GDM1 (cell line): ENCODE results near the gene ANKRD24.
A peak's percentile ranks its signal among the peaks of the same experiment; 100 is the strongest.
"Not testable (repeated sequence)": the region's sequence is repeated elsewhere in the genome, so short reads cannot be mapped to it uniquely, and the experiment has no call there.

Experiments
- DNase-seq: peaks from one replicate; lab custom pipeline; 2025; lab: John Stamatoyannopoulos, UW

ANKRD24 gene

DNA sequence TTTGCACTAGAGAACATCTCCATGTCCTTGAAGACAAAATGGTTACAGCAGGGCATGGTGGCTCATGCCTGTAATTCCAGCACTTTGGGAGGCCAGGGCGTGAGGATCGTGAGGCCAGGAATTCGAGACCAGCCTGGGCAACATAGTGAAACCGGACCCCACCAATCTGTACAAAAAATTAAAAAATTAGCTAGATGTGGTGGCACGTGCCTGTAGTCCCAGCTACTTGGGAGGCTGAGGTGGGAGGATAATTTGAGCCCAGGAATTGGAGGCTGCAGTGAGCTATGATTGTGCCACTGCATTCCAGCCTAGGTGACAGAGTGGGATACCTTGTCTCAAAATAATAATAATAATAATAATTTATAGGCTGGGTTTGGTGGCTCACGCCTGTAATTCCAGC, 47.7 kb downstream of the ANKRD24 start:
- not testable (repeated sequence) for DNase-seq

DNA sequence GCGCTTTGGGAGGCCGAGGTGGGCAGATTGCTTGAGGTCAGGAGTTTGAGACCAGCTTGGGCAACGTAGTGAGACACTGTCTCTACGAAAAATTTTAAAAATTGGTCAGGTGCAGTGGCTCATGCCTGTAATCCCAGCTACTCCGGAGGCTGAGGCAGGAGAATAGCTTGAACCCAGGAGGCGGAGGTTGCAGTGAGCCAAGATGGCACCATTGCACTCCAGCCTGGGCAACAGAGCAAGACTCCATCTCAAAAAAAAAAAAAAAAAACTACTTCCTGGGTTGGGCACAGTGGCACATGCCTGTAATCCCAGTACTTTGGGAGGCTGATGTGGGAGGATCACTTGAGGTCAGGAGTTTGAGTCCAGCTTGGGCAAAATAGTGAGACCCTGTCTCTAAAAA, 49.0 kb downstream of the ANKRD24 start:
- DNase-seq, result not testable (repeated sequence)

DNA sequence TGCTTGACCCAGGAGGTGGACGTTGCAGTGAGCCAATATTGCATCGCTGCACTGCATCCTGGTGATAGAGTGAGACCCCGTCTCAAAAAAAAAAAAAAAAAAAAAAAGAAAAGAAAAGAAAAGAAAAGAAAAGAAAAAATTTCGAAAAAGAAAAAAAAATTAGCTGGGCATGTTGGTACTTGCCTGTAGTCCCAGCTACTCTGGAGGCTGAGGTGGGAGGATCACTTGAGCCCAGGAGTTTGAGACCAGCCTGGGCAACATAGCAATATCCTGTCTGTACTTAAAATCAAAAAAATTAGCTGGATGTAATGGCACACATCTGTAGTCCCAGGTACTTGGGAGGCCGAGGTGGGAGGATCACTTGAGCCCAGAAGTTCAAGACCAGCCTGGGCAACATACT, 49.6 kb downstream of the ANKRD24 start:
- not testable (repeated sequence) for DNase-seq

DNA sequence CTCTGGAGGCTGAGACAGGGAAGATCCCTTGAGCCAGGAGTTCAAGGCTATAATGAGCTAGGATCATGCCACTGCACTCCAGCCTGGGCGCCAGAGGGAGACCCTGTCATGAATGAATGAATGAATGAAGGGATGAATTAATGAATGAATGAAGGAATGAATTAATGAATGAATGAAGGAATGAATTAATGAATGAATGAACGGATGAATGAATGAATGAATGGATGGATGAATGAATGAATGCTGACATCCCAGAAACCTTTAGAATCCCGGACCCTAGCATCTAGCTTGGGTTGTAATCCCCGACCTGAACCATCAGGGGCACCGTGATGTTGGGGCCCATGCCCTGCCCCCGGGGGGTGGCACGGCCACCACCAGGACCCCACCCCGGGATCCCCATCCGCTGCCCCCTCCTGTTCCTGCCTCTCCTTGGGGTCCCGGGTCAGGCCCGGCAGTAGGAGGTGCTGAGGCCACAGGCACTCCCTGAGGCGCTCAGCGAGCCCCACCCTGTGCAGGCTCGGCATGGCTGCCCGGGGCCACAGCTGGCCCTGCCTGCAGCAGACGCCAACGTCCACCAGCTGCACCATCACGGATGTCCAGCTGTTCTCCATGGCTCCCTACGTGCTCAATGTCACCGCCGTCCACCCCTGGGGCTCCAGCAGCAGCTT, 50.3 kb downstream of the ANKRD24 start:
- no peak for DNase-seq

DNA sequence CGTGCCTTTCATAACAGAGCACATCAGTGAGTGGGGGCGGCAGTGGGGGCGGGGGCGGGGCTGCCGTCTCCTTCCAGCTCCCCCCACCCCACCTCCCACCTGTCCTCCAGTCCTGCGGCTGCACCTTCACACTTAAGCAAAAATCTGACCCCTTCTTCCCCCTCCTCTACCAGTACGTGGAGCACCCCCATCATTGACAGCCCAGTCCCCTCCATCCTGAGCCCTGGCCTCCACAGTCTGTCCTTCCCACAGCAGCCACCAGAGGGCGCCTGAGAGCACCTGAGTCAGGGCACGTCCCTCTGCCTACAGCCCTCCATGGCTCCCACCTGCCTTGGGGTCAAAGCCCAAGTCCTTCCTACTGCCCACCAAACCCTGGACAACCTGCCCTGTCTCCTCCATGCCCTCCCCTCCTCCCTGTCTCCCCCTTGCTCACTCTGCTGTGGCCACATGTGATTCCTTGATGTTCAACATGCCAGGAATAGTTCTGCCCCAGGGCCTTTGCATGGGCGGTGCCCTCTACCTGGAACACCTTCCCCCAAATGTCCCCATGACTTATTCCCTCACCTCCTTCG, 50.9 kb downstream of the ANKRD24 start:
- DNase-seq, result peak; percentile 10

DNA sequence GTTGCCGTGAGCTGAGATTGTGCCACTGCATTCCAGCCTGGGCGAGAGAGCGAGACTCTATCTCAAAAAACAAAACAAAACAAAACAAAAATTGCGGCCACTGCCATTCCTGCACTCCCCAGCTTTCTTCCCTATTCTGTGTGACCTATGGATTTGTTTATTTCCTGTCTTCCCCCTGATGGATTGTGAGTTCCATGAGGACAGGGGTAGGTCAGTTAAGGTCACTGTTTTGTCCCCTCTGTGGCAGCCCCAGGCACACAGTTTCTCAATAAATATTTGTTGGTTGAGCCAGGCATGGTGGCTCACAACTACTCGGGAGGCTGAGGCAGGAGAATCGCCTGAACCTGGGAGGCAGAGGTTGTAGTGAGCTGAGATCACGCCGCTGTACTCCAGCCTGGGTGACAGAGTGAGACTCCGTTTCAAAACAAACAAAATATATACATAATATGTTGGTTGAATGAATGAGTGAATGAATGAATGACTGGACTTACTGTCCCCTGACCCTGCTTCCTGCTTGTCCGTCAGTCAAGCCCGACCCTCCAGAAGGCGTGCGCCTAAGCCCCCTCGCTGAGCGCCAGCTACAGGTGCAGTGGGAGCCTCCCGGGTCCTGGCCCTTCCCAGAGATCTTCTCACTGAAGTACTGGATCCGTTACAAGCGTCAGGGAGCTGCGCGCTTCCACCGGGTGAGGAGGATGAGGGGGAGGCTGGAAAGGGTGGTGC, 51.8 kb downstream of the ANKRD24 start:
- DNase-seq, result no peak

DNA sequence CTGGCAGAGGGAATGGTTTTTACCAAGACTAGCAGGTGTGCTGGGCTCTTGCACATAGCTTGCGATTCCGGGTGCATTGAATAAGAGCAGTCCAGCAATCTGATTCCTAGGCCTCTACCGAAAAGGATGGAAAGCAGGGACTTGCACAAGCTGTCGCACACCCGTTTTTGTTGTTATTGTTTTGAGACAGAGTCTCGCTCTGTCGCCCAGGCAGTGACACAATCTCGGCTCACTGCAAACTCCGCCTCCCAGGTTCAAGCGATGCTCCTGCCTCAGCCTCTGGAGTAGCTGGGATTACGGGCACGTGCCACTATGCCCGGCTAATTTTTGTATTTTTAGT, 52.3 kb downstream of the ANKRD24 start:
- no peak for DNase-seq

DNA sequence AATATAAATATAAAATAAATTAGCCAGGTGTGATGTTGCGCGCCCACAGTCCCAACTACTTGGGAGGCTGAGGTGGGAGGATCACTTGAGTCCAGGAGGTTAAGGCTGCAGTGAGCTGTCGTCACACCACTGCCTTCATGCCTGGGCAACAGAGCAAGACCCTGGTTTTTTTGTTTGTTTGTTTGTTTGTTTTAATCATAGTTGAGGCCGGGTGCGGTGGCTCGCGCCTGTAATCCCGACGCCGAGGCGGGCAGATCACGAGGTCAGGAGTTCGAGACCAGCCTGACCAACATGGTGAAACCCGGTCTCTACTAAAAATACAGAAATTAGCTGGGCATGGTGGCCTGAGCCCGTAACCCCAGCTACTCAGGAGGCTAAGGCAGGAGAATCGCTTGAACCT, 55.0 kb downstream of the ANKRD24 start:
- DNase-seq, result not testable (repeated sequence)

DNA sequence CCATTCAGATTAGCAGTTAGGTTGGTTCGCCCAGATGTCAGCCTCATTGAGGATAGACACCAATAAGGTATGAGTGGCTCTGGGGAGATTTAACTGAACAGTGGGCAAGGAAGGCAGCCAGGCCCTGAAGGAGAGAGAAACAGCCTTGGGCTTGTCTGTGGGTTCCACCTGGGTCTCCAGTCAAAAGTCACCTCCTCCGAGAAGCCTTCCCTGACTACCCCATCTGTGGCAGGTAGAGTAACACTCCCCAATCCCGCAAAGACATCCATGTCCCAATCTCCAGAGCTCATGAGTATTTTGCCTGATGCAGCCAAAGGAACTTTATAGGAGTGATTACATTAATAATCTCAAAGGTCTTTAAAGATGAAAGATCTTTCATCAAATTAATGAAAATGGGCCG, 56.3 kb downstream of the ANKRD24 start:
- no peak for DNase-seq

DNA sequence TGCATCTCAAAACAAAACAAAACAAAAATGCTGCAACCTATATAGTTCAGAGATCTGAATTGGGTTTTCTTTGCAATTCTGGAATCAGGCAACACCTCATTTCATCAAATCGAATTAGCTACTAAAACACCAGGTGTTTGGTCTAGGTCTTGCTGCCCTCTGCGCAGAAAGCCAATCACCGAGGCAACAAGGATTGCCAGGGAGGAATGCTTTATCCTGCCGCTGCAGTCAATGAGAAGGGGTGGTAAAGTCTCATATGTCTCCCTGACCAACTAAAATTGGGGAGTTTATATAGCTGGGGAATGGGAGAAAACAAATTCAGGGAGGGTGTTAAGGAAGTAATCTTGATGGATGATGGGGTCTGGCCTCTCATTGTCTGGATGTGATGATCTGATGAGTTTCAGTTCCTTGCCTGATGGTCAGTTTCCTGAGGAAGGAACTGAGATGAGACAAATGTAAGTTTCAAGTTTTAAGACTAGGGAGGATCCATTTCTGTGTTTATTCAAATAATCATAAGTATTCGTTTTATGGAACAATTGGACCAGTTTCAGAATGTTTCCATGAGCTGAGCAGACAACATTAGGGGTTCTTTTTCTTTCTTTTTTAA, 59.4 kb downstream of the ANKRD24 start:
- DNase-seq, result no peak

DNA sequence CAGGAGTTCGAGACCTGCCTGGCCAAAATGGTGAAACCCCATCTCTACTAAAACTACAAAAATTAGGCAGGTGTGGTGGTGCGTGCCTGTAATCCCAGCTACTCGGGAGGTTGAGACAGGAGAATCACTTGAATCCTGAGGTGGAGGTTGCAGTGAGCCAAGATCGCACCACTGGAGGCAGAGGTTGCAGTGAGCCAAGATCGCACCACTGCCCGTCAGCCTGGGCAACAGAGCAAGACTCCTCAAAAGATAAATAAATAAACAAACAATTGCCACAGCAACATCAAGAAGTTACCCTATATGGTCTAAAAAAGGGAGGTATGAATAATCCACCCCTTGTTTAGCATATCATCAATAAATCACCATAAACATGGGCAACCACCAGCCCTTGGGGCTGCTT, 63.4 kb downstream of the ANKRD24 start:
- not testable (repeated sequence) for DNase-seq

DNA sequence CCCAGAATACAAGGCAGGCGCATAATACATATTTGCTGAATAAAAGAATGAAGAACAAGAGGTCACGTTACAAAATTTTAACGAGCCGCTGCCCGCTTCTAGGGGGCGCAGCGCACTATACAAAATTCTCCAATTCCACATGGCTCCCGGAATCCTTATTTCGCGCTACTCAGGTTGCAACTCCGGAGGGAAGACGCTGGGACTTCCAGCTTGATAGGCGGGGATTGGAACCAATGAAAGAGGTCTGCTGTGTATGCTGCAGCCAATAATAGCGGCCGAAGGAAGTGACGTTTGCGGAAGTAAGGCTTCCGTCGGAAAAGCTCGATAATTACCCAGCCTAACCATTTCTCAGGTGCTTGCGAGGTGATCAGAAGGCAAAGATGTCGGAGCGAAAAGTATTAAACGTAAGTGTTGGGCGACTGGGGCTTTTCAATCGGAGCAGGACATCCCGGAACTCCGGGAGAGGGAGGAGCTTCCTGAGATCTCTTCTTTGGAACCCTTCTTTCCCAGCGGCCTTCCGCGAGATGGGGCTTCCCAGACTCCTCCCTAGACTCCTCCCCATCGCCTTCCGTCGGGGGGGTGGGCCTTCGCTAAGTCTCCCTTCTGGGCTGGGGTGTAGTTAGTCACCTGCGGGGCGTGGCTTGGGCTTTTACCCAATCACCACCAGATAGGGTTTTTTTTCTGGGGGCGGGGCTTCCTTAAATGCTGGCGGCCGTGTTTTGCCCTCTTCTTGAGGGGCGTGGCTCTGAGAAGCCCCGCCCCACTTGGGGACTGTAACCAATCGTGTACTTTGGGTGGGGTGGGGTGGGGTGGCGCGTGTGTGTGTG, 64.5 kb downstream of the ANKRD24 start, which contains the start of gene YJU2:
YJU2 (plus strand) TSS at position 314 of the 827 bp plus-strand sequence; CDS start at position 381, 67 bp downstream.
- DNase-seq, result peak; percentile 98

DNA sequence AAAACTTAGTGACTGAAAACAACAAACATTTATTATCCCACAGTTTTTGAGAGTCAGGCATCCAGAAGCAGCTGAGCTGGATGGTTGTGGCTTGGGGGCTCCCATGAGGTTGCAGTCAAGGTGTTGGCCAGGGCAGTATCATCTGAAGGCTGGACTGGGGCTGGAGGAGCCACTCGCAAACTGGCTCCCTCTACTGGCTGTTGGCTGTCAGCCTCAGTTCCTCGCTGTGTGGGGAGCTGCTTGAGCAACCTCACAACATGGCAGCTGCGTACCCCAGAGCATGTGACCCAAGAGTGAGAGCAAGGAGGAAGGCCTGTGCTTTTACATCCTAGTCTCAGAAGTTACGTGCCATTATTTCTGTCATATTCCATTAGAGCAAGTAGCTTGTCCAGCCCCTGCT, 74.1 kb downstream of the ANKRD24 start:
- no peak for DNase-seq

DNA sequence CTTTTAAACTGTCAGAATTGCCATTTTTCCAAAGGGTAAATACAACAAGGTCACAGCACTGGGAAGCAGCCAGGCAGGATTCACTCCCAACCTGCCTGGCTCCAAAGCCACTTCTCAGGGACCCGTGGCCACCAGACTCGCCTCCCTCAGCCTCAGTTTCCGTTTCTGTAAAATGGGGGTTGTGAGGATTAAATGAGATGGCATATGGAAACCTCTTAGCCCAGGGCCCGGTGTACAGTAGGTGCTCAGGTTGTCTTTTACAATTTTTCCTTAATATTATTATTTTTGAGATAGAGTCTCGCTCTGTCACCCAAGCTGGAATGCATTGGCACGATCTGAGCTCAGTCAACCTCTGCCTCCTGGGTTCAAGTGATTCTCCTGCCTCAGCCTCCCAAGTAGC, 74.5 kb downstream of the ANKRD24 start:
- no peak for DNase-seq

DNA sequence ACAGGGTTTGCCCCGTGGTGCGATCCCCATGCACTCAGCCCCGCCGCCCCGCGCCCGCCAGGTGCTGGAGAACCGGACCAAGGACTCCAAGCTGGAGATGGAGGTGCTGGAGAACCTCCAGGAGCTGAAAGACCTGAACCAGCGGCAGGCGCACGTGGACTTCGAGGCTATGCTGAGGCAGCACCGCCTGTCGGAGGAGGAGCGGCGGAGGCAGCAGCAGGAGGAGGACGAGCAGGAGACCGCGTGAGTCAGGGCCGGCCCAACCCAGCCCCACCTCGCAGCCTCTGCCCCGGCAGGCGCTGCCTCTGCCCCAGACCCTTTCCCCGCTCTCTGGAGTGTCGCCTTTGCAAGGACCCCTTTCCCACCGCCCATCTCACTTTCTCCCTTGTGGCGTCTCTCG, 75.7 kb downstream of the ANKRD24 start:
- DNase-seq, result no peak

DNA sequence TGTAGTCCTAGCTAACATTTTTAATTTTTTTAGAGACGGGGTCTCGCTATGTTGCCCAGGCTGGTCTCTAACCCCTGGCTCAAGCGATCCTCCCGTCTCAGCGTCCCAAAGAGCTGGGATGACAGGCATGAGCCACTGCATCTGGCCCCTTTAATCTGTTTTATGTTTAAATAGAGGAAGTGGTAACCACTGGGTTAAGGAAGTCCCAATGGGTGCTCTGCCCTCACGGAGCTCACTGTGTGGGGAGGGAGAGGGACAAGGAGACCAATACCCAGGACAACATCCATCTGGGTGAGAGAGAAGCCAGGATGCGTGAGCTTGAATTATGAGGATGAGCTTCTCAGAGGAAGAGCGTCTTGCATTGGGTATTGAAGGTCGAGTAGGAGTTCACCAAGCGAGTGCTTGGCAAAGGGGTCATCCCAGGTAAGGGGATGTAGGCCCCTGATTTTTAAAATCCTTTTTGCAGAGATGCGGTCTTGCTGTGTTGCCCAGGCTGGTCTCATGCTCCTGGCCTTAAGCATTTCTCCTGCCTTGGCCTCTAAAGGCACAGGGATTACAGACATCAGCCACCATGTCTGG, 78.2 kb downstream of the ANKRD24 start:
- no peak for DNase-seq

DNA sequence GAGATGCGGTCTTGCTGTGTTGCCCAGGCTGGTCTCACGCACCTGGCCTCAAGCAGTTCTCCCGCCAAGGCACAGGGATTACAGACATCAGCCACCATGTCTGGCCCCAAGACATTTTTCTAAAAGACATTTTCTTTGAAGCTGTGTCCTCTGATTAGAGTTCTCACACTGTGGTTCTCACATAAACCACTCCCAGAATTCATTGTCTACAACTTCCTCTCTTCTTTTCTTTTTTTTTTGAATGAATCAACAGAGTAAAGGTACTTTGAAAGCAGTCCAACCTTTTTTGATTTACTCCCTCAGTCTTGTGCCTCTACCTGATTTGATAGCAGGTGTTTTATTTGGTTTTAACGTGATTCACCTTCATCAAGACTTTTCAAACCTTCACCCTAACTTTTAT, 82.3 kb downstream of the ANKRD24 start:
- no peak for DNase-seq

DNA sequence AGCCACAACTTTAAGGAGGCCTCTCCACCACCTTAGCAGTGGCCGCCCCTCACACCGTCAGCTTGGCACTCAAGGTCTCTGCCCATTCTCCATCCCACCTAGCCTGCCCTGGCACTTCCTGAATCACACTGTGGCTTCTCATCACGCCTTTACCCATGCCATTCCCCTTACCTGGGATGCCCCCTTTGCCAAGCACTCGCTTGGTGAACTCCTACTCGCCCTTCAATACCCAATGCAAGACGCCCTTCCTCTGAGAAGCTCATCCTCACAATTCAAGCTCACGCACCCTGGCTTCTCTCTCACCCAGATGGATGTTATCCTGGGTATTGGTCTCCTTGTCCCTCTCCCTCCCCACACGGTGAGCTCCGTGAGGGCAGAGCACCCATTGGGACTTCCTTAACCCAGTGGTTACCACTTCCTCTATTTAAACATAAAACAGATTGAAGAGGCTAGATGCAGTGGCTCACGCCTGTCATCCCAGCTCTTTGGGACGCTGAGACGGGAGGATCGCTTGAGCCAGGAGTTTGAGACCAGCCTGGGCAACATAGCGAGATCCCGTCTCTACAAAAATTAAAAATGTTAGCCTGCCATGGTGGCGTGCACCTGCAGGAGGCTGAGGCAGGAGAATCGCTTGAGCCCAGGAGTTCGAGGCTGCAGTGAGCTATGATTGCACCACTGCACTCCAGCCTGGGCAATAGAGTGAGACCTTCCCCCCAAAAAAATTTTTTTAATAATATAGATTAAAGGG, 83.9 kb downstream of the ANKRD24 start:
- DNase-seq, result no peak

DNA sequence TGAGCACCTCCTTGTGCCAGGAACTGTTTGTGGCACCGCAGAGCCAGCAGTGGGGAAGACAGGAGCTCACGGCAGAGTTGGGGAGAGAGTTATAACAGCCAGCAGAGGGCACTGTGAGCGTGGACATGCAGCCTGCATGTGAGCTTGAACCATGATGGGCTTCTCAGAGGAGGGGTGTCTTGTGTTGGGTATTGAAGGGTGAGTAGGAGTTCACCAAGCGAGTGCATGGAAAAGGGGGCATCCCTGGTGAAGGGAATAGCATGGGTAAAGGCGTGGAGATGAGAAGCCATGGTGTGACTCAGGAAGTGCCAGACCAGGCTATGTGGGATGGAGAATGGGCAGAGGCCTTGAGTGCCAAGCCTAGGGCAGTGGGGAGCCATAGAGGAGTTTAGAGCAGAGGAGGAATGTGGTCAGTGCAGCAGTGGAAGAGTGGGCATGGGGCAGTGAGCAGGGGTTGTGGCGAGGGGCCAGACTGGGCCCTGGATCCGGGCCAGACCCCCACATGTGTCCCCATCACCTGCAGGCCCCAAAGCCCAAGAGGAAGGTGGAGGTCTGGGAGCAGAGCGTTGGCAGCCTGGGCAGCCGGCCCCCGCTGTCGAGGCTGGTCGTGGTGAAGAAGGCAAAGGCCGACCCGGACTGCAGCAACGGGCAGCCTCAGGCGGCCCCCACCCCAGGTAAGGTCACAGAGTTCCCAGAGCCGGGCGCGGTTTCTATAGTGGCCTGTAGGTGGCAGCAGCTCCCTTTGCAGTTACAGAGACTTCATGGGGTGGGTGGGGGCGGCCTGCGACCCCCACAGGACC, 84.8 kb downstream of the ANKRD24 start:
- peak; percentile 66 for DNase-seq
